Ascending aorta (tissue), 2 donors: ENCODE measurements around the gene VILL. TPM values are rescaled to one million over a fixed set of nuclear protein-coding genes. Genes with fewer than 3 reads are reported as not detected.
A peak's percentile ranks its signal among the peaks of the same experiment; 100 is the strongest.

ENCODE experiments used
- DNase-seq, 2 donors: peaks; one replicate each; pipeline ENCODE4 v3.0.0-alpha.2; 2019; ENCODE audit warnings: low spot score in 2 of 2
- H3K27ac ChIP-seq, 2 donors: fragments of 200-600 bp; sonication (generic); one replicate each; pipeline ENCODE4 v1.5.1; 2016 to 2017; ENCODE audit warnings: mild to moderate bottlenecking in 1 of 2
- H3K27me3 ChIP-seq: fragments of 200-600 bp; sonication (generic); one replicate; pipeline ENCODE4 v1.5.1; 2017
- H3K36me3 ChIP-seq, 2 donors: fragments of 200-600 bp; sonication (generic); one replicate each; pipeline ENCODE4 v1.5.1; 2016
- H3K4me1 ChIP-seq, 2 donors: fragments of 200-600 bp; sonication (generic); one replicate each; pipeline ENCODE4 v1.5.1; 2016 to 2017; ENCODE audit warnings: mild to moderate bottlenecking in 1 of 2
- H3K4me3 ChIP-seq, 2 donors: fragments of 200-600 bp; sonication (generic); one replicate each; pipeline ENCODE4 v1.5.1; 2016 to 2017; ENCODE audit warnings: mild to moderate bottlenecking in 1 of 2
- H3K9me3 ChIP-seq, 2 donors: fragments of 200-600 bp; sonication (generic); one replicate each; pipeline ENCODE4 v1.5.1; 2016
- intact Hi-C: fragments of 100-400 bp; cut with DNase I; formaldehyde crosslinking; loops from one replicate; pipeline ENCODE4 v1.15.1; 2023
- total RNA-seq: library from RNA; depleted of rRNA; stranded (reverse); fragments of >200 nt; gene quantifications from one replicate; pipeline ENCODE4 v1.1.0, GENCODE V29; 2016
- TF ChIP-seq, protein P1 (sequence below), 3 experiments: fragments of 200-600 bp in 2 of 3; fragments of 450-650 bp in 1 of 3; sonication (generic) in 2 of 3; IDR thresholded peaks; one replicate each; pipeline ENCODE4 v1.5.1; 2016 to 2019; ENCODE audit warnings: antibody characterized with exemption in 3 of 3, mild to moderate bottlenecking in 1 of 3, moderate library complexity in 1 of 3

VILL gene
- total RNA-seq, 1 donor from 2014 or later = 6.3 TPM

DNA sequence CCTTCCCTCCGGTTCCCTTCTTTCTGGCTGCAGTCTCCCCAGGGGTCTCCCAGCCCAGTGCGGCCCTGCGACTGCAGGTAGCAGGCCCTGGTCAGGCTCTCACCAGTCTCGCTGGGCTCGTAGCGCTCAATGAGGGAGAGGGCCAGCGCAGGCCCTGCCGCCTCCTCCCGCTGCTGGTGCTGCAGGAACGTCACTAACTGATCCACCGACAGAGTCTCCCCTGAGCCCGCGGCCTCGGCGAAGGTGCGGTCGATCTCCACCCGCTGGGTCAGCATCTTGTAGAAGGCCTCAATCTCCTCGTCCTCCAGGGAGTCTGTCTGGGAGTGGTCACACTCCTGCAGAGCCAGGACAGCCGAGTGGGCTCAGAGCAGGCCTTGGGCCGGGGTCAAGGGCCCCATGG lies 20.5 kb downstream of the VILL start:
- Histone ChIP-seq H3K4me3 (no peak overlapping the region), H3K27ac (no peak overlapping the region), H3K27me3 (no peaks in the 10 kb centered on the region), H3K9me3 (no peaks in the 10 kb centered on the region), H3K36me3 (peaks cover 69 to 86% of the 10 kb centered on the region in 2 donors), H3K4me1 (no peaks in the 10 kb centered on the region)
- TF ChIP-seq, protein P1, sequence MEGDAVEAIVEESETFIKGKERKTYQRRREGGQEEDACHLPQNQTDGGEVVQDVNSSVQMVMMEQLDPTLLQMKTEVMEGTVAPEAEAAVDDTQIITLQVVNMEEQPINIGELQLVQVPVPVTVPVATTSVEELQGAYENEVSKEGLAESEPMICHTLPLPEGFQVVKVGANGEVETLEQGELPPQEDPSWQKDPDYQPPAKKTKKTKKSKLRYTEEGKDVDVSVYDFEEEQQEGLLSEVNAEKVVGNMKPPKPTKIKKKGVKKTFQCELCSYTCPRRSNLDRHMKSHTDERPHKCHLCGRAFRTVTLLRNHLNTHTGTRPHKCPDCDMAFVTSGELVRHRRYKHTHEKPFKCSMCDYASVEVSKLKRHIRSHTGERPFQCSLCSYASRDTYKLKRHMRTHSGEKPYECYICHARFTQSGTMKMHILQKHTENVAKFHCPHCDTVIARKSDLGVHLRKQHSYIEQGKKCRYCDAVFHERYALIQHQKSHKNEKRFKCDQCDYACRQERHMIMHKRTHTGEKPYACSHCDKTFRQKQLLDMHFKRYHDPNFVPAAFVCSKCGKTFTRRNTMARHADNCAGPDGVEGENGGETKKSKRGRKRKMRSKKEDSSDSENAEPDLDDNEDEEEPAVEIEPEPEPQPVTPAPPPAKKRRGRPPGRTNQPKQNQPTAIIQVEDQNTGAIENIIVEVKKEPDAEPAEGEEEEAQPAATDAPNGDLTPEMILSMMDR (IDR thresholded peaks at IDR 0.05) = no peak
- no peak for DNase-seq
- intact Hi-C loops = no loop called here

DNA sequence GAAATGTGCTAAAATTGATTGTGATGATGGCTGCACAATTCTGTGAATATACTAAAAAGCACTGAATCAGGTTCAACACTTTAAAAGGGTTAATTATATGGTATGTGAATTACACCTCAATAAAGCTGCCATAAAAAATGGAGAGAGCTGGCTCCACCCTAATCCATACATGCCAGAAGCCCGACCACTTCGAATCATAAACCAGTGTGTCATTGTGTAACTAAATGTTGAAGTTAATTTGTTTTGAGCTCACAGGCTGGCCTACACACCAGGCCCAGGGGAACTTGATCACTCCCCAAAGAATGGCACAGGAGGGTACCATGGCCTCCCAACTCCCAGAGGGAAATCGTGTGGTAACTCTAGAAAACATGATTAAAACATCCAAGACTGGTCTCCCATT lies 24.9 kb downstream of the VILL start:
- Histone ChIP-seq H3K27ac (no peak overlapping the region), H3K4me1 (no peaks in the 10 kb centered on the region), H3K9me3 (no peaks in the 10 kb centered on the region), H3K27me3 (no peaks in the 10 kb centered on the region), H3K4me3 (no peak overlapping the region), H3K36me3 (peaks cover 61 to 92% of the 10 kb centered on the region in 2 donors)
- intact Hi-C loops = no loop called here
- TF ChIP-seq, protein P1 (IDR thresholded peaks at IDR 0.05) = no peak
- DNase-seq = no peak

DNA sequence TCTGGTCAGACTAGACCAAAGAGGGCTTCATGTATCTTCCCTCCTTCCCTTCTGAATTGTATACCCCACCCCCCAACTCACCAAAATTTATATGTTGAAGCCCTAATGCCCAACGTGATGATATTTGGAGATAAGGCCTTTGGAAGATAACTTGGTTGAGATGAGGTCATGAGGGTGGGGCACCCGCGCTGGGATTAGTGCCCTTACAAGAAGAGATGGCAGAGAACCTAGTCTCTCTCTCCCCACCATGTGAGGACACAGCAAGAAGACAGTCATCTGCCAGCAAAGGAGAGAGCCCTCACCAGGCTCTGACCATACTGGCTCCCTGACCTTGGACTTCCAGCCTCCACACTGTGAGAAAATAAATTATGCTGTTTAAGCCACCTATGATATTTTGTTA lies 25.4 kb downstream of the VILL start:
- no peaks in the 10 kb centered on the region for H3K27me3 ChIP-seq
- intact Hi-C loops = no loop called here
- no peaks in the 10 kb centered on the region for H3K9me3 ChIP-seq
- no peaks in the 10 kb centered on the region for H3K4me1 ChIP-seq
- TF ChIP-seq, protein P1 (IDR thresholded peaks at IDR 0.05) = no peak
- peaks cover 56 to 90% of the 10 kb centered on the region in 2 donors for H3K36me3 ChIP-seq
- DNase-seq = no peak
- no peak overlapping the region for H3K4me3 ChIP-seq
- no peak overlapping the region for H3K27ac ChIP-seq

DNA sequence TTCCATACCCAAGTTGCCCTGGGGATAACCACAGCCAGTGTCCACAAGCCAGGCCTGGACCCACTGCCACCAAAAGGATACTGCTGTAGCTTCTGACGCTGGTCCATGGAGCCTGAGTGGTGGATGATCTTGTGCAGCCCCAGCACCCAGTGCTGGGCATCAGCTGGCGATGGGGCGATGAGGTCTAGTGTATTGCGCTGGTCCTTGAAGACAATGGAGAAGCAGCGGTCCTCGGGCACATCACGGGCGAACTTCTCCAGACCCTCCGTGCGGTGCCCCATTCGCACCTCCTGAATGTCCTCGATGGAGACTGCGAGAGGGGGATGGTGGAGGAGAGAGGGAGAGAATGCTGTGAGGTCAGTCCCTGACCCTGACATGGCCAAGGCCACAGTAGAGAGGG lies 25.8 kb downstream of the VILL start:
- H3K27me3 ChIP-seq = no peaks in the 10 kb centered on the region
- no peak overlapping the region for H3K4me3 ChIP-seq
- H3K36me3 ChIP-seq = peaks cover 52 to 86% of the 10 kb centered on the region in 2 donors
- intact Hi-C loops = no loop called here
- no peaks in the 10 kb centered on the region for H3K9me3 ChIP-seq
- no peak for DNase-seq
- H3K27ac ChIP-seq = no peak overlapping the region
- TF ChIP-seq, protein P1 (IDR thresholded peaks at IDR 0.05) = no peak
- H3K4me1 ChIP-seq = no peaks in the 10 kb centered on the region

DNA sequence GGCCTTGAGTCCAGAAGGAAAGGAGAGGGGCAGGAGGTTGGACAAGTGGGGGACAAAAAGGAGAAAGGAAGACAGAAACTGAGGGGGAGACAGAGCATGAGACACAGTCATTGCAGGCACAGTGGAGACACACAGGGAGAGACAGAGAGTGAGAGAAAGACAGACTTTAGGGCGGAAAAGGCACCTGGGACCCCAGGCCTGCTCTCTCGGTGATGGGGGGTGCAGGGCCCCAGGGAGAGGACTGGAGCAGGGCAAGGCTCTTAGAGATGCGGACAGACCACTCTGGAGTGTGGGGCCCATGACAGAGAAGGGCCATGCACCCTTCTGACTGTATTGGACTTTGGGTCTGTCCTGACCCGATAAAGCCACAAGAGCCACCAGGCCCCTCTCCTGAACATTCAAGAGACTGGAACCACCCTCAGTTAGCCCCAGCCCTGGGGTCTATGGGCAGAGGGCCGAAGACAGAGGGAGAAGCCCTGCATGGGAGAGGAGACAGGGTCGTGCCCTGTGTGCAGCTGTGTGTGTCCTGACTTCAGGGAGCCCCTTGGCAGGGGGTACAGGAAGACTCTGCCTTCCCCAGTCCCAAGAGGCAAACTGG lies 26.4 kb downstream of the VILL start:
- no peak overlapping the region for H3K4me3 ChIP-seq
- H3K4me1 ChIP-seq = no peaks in the 10 kb centered on the region
- intact Hi-C loops = no loop called here
- TF ChIP-seq, protein P1 (IDR thresholded peaks at IDR 0.05) = no peak
- H3K36me3 ChIP-seq = peaks cover 50 to 81% of the 10 kb centered on the region in 2 donors
- no peak overlapping the region for H3K27ac ChIP-seq
- no peaks in the 10 kb centered on the region for H3K27me3 ChIP-seq
- peak in 1 of 2 donors; percentile 4 for DNase-seq
- H3K9me3 ChIP-seq = no peaks in the 10 kb centered on the region
